CD4-positive, alpha-beta T cell treated with Interleukin-17A for 4 hours (primary cell): Measurements from ENCODE around the gene NDST3.

ENCODE experiments used
- DNase-seq: peaks from one replicate; pipeline ENCODE4 v3.0.0-alpha.2; 2020; ENCODE audit warnings: mixed read lengths

The NDST3 gene

GRCh38 chr4:118082182-118082581 lies 47.9 kb downstream of the NDST3 start:
- DNase-seq = no peak

DNA sequence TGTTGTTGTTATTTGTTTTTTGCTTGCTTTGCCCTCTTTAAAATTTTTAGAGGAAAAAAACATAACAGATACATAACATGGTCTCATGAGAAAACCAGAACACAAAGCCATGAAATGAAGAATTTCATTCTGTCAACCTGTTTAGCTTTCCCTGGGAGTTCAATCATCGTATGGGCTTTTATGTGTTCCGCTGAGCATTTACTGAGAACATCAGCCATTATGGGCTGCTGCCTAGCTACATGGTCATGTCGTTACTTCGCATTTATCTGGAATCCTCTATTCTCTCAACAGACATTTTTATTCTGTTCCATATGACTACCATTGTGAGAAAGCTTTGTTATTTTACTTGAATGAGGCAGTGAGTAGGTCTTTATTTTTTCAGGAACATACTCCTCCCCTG lies 51.4 kb downstream of the NDST3 start:
- no peak for DNase-seq

DNA sequence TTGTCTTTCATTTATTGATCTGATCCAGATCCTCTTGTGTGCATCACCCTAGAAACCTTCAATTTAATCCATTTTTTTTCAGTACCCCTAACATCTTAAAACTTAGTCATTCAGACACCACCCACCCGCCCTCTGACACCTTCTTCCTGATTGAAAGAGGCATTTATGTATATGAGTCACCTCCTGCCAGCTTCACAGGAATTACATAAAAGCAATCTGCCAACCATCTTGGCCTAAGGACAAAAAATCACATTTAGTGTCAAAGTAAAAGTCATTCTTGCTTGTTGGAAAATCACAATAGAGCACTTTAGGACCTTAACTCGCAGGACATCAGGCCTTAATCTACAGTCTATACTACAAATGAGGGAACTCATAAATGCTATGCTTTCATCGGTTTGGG lies 52.1 kb downstream of the NDST3 start:
- DNase-seq = no peak

DNA sequence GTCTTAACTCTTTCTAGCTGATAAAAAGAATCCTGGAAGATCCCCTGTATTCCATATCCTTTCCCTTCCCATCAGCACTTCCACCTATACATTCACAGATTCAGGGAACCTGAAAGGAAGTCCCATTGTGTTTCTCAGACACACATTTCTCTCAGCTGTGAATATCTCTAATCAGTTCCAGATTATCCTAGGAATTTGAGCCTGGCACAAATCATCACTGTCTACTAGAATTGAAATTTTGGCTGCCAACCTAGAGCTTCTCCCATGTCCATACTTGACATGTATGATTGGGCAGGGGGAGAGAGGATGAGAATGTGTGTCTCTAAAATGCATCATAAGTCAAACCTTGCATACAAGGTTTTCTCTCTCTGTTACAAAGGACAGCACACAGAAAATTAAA lies 53.1 kb downstream of the NDST3 start:
- no peak for DNase-seq

DNA sequence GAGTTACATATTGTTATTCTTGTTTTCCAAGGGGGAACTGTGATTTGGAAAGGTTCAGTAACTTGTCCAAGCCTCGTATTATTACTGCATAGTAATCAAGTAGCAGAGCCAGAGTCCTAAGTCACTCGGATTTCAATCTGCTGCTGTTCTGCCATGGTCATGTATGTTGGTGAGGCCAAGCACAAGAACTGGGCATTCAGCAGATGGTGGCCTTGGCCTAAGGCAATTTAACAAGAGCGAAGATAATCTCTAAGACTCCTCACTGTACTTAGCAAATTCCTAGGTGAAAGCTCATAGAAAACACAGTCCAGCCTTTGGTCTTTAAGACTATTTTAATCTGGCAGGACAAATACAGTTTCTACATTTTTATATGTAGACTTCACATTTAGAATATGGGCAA lies 64.8 kb downstream of the NDST3 start:
- no peak for DNase-seq

- DNase-seq = no peak
Measured at GRCh38 chr4:118102195-118102594, 67.9 kb downstream of the NDST3 start.

- DNase-seq = no peak
Measured at GRCh38 chr4:118112117-118113046, 78.1 kb downstream of the NDST3 start.

DNA sequence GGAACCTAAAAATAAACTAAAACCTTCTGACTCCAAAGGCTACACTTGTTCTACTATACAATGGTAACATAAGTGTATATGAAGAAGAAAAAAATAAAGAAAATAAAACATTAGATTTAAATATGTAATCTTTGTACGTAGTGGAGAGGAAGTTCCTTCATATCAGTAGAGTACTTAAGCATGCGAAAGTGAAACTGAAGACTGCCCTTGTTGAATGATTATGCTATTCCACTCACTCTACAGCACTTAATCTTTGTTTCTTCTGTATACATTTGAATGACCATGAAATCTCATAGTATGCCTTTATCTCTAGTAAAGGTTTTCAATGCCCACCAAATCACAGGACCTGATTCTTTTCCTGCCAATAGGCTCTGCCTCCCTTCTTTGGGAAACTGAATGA lies 78.9 kb downstream of the NDST3 start:
- no peak for DNase-seq

DNA sequence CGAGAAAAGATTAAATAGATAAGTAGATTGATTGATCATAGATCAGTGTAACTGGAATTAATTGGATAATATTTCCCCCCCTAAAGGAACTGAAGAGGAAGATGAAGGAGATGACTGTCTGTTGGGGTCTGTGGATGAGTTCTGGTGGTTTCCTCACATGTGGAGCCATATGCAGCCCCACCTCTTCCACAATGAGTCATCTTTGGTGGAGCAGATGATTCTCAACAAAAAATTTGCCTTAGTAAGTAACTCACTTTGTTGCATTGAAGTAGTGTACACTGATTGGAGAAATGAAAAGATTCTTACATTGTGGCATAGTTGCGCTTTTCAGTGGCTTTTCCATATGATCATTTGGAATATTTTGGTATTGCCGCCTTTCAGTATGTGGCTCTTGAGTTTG lies 80.4 kb downstream of the NDST3 start:
- no peak for DNase-seq

- DNase-seq = no peak
Measured at GRCh38 chr4:118120120-118120760, 86.0 kb downstream of the NDST3 start.

DNA sequence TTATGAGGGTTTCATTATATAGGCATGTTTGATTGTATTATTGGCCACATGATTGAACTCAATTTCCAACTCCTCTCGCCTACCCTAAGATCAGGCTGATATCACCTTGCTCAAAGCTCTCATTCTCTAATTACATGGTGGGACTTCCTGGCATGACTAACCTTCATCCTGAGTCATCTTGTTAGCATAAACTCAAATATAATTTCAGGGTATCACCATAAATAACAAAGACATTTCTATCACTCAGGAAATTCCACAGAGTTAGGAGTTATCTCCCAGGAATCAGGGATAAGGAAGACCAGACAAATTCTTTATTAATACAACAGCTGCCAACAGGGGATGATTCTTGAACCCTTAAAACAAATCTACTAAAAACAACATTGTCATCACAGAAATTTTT lies 90.7 kb downstream of the NDST3 start:
- no peak for DNase-seq

GRCh38 chr4:118139241-118139640 lies 105.0 kb downstream of the NDST3 start:
- DNase-seq = no peak

DNA sequence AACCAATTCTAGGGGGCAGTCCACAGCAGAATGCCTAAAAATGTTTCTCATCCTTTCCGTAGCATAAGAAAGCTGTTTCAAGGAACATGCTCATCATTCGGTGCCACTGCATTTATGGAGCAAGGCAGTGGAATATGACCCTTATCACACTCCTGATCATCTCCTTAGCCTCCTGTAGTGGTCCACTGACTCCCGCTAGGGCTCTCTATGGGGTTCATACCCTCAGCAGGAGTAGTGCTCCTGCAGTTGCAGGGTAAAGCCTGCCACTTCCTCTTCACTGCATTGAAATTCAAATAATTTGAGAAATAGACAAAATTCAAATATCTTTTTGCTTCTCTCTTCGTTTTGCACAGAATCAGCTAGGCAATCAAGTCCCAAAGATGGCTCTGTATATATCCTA lies 107.0 kb downstream of the NDST3 start:
- no peak for DNase-seq

DNA sequence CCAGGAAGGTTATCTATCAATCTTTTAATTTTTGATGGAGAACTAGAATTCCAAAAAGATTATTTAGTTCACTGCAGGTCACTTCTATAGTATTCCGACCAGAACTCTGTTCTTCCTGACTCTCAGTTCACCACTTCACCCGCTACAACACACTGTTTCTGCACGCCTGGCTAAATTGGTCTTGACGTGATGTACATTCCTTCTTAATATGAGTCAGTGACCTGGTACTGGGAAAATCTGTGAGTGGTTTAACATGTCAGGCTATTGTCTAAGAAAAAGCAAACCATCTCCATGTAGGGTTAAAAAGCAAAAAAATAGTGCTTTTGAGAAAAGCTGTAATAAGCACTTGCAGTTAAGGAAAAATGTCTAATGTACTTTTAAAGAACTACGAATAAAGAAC lies 120.4 kb downstream of the NDST3 start:
- DNase-seq = no peak

DNA sequence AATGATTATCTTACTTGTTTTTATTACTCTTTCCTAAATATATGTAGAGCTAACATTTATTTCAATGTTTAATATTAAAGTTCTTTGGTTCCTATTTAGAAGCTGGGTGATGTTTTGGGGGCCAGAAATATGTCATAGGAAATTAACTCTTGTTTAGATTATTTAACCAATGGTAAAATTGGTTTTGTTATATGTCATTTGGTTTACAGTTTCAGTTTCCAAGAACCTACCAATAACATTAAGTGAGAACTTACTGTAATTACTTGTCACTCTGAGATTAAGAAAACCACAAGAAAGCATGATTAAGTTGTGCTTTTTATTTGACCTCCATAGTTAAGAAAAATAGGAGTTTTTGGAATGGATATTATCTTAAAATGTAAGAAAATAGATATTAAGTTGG lies 121.2 kb downstream of the NDST3 start:
- DNase-seq = no peak

DNA sequence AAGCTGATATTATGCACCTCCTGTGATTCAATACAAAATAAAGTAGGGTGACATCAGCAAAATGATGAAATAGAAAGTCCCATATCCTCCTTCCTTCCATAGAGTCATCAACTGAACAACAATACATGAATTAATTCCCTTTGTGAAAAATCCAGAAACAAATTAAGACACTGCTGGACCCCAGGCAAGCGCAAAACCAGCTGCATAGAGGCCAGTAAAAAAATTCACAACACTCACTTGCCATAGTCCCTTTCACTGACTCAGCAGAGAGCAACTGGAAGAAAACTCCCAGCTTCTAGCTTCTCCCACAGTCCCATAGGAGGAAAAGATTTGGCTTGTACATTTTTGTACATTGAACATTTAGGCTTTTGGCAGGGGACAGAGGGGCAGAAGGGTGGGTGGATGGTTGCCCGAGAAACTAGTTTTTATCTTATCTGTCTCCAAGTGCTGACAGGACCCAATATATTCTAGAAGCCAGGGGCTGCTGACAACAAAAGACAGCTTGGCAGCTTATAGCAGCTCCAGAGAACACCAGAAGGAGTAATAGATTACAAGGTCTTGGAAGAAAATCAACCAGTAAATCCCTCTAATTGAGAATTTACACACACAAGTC lies 124.6 kb downstream of the NDST3 start:
- no peak for DNase-seq

DNA sequence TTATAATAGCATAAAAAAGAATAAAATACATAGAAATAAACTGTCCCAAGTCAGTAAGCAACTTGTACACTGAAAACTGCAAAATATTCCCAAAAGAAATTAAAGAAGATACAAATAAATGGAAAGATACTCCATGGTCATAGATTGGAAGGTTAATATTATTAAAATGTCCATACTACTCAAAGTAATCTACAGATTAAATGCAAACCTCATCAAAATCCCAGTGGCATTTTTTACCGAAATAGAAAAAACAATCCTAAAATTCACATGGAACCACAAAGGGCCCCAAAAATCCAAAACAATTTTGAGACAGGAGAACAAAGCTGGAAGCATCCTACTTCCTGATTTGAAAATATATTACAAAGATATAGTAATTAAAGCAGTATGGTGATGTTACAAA lies 133.0 kb downstream of the NDST3 start:
- DNase-seq = no peak

- DNase-seq = no peak
Measured at GRCh38 chr4:118171381-118171780, 137.1 kb downstream of the NDST3 start.

DNA sequence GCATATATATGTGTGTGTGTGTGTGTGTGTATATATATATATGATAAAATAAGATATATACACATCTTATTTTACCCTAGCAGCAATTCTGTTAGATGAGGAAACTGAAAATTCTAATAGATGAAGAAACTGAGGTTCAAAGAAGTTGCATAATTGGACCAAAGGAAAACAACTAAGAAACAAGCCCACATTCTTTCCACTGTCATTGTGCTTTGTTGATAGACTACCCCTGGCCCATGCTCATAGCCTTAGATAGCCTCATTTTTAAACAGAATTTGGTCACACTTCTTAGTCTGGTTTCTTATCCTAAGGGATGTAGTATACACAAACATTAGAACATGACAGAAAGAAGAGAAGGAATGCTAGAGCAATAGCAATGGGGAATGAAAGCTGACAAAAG lies 138.8 kb downstream of the NDST3 start:
- no peak for DNase-seq

DNA sequence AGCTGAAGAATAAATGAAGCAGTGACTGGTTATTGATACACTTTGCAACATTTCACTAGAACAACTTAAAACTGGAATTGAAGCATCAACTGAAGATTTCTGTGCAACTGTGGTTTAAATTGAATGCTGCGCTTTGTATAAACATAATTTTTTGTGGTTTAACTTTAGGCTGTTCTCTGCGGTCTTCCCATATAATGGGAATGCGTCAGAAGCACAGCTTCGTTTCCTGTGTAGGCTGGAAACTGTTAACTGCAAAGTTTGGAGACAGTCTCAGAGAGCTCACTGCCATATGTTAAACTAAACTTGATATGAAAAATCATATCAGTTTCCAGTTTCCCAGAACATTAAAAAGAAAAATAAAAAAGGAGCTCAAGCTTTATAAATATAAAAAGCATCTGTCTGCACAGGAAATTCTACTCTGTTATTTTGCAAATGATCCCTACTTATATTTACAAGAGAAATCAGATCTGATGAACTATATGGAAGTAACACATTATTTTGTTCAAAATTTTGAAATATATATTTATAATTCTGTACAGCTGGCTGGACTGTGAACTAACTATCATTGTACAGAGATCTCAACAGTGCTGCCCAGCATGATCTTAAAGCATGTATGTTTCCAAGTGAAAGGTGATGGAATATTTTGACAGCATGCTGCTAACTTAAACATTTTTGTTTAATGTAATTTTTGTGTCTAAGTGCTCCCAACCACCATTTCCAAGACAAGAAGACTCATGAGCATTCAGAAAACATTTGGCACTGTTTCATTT lies 139.9 kb downstream of the NDST3 start:
- no peak for DNase-seq

DNA sequence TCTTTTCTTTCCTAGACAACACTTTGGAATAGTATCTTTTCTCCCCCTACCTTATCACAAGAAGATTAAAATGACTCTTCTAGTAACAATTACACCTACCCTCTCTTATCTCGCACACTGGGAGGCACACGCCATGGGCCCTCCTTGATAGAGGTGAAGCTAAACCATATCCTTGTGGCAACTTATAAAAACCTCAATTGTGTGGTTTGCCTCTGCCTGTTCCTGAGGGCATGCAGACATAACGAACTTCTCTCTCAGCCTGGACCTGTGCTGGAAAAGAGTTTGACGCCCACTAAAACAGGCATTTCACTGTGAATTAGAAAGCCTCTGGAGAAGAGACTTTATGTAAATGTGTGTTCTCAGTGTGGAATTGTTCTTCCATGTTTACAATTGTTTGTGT lies 141.2 kb downstream of the NDST3 start:
- DNase-seq = no peak

GRCh38 chr4:118177126-118177525 lies 142.8 kb downstream of the NDST3 start:
- no peak for DNase-seq

DNA sequence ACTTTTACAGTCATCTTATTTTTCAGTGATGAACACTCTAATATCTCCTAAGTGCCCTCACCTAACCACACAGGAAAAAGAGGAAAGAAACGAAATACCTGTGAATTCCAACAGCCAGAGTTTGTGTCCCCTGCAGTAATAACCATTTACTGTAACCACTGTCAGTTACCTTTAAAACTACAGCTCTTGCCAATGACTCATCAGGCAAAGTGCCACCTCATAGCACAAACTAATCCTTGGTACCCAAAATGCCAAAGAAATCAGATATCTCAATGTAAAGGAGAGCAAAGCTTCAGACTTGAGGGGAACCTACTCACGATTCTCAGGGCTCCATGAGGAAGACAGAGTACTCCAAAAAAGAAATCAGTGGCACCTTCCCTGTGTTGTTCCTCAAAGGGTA lies 146.5 kb downstream of the NDST3 start:
- no peak for DNase-seq
